Naive B cell (primary cell): ENCODE data around the gene SNED1. TPM values are rescaled to one million over a fixed set of nuclear protein-coding genes. Genes with fewer than 3 reads are reported as not detected.
A peak's percentile ranks its signal among the peaks of the same experiment; 100 is the strongest.

Source experiments
- ATAC-seq, 2 donors: fragments of 150-1000 bp; cut with Tn5 transposase; 2 replicates each; pipeline ENCODE4 v1.10.0; 2021; ENCODE audit warnings: low read depth in 2 of 2, mild to moderate bottlenecking in 2 of 2, moderate library complexity in 2 of 2
- DNase-seq: peaks from one replicate; pipeline ENCODE4 v3.0.0; 2022
- H3K27ac Mint-ChIP-seq, 6 donors: one replicate each; pipeline ENCODE4 v1.8.0; 2020 to 2022; ENCODE audit warnings: mild to moderate bottlenecking in 6 of 6, mixed read lengths in 6 of 6, moderate library complexity in 5 of 6, inconsistent platforms in 2 of 6
- H3K27me3 Mint-ChIP-seq, 3 donors: one replicate each; pipeline ENCODE4 v1.8.0; 2021 to 2022; ENCODE audit warnings: mixed read lengths in 3 of 3, mild to moderate bottlenecking in 1 of 3
- H3K36me3 Mint-ChIP-seq, 2 donors: one replicate each; pipeline ENCODE4 v1.8.0; 2020 to 2022; ENCODE audit warnings: mixed read lengths in 2 of 2, inconsistent platforms in 1 of 2, mild to moderate bottlenecking in 1 of 2
- H3K4me1 Mint-ChIP-seq, 3 donors: one replicate each; pipeline ENCODE4 v1.8.0; 2020 to 2022; ENCODE audit warnings: mixed read lengths in 3 of 3, inconsistent platforms in 1 of 3, mild to moderate bottlenecking in 1 of 3, moderate library complexity in 1 of 3
- H3K4me3 Mint-ChIP-seq, 8 donors: one replicate each; pipeline ENCODE4 v1.8.0; 2020 to 2022; ENCODE audit warnings: mild to moderate bottlenecking in 8 of 8, mixed read lengths in 8 of 8, moderate library complexity in 8 of 8, inconsistent platforms in 2 of 8
- H3K9me3 Mint-ChIP-seq, 7 donors: one replicate each; pipeline ENCODE4 v1.8.0; 2020 to 2022; ENCODE audit warnings: mixed read lengths in 7 of 7, mild to moderate bottlenecking in 5 of 7, inconsistent platforms in 2 of 7, moderate library complexity in 1 of 7
- polyA plus RNA-seq, 6 donors: library from polyadenylated mRNA; unstranded; fragments of 300-500 nt; fragmentation: Illumina TruSeq; gene quantifications; one replicate each; pipeline ENCODE4 v1.2.3, GENCODE V29; 2021; ENCODE audit warnings: low read depth in 6 of 6

Gene SNED1
- polyA plus RNA-seq, 6 donors from 2014 or later = 0.75 to 3.2 (median 1.3) TPM

- ATAC-seq (no peak), DNase-seq (no peak)
- no peaks in the 10 kb centered on the region for H3K9me3 Mint-ChIP-seq
- no peaks in the 10 kb centered on the region for H3K36me3 Mint-ChIP-seq
- H3K27ac Mint-ChIP-seq = no peak overlapping the region
- H3K27me3 Mint-ChIP-seq = peaks cover 7 to 35% (median 11%) of the 10 kb centered on the region in 3 donors
- H3K4me3 Mint-ChIP-seq = no peak overlapping the region
- H3K4me1 Mint-ChIP-seq = peaks cover 0 to 4% (median 0%) of the 10 kb centered on the region in 3 donors
Observed at GRCh38 chr2:240956935-240957655, 41.3 kb upstream of the SNED1 start.

DNA sequence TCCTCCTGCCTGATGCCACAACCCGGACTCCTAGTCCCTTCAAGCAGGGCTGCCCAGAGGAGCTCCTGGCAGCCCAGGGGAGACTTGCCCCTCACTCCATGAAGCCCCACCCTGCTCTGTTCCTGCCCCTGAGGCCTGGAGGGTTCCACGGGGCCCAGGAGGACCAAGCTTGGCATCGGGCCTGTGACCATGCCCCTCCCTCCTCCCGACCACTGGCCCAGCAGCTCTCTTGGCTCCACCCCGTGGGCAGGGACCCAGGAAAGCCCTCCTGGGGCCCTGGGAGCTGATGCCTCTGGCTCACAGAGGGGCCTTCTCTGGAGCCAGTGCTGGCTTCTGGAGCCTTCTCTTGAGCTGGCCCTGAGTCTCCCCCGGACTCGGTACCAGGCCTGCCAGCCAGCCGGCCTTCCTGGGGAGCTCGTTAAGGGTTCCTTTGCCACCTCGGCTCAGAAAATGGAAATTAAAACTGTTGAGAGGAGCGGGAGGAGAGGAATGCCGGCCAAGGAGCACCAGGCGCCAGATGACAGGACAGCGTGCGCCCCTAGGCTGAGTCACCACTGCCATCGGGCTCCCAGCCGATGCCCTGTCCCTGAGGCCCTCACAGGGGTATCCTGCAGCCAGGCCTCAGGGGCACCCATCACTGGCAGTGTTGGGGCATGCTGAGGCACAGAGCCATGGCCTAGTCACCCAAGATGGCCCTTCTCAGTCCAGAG is 40.6 kb upstream of the SNED1 start:
- ATAC-seq (no peak), DNase-seq (no peak)
- no peaks in the 10 kb centered on the region for H3K9me3 Mint-ChIP-seq
- H3K27me3 Mint-ChIP-seq = peaks cover 7 to 35% (median 11%) of the 10 kb centered on the region in 3 donors
- H3K36me3 Mint-ChIP-seq = no peaks in the 10 kb centered on the region
- H3K27ac Mint-ChIP-seq = no peak overlapping the region
- H3K4me1 Mint-ChIP-seq = peaks cover 0 to 4% (median 0%) of the 10 kb centered on the region in 3 donors
- H3K4me3 Mint-ChIP-seq = no peak overlapping the region

GRCh38 chr2:240958366-240959213 is 39.8 kb upstream of the SNED1 start:
- H3K4me1 Mint-ChIP-seq = peaks cover 0 to 4% (median 0%) of the 10 kb centered on the region in 3 donors
- H3K36me3 Mint-ChIP-seq = no peaks in the 10 kb centered on the region
- ATAC-seq (no peak), DNase-seq (no peak)
- no peaks in the 10 kb centered on the region for H3K9me3 Mint-ChIP-seq
- no peak overlapping the region for H3K27ac Mint-ChIP-seq
- H3K4me3 Mint-ChIP-seq = no peak overlapping the region
- H3K27me3 Mint-ChIP-seq = peaks cover 7 to 35% (median 11%) of the 10 kb centered on the region in 3 donors

DNA sequence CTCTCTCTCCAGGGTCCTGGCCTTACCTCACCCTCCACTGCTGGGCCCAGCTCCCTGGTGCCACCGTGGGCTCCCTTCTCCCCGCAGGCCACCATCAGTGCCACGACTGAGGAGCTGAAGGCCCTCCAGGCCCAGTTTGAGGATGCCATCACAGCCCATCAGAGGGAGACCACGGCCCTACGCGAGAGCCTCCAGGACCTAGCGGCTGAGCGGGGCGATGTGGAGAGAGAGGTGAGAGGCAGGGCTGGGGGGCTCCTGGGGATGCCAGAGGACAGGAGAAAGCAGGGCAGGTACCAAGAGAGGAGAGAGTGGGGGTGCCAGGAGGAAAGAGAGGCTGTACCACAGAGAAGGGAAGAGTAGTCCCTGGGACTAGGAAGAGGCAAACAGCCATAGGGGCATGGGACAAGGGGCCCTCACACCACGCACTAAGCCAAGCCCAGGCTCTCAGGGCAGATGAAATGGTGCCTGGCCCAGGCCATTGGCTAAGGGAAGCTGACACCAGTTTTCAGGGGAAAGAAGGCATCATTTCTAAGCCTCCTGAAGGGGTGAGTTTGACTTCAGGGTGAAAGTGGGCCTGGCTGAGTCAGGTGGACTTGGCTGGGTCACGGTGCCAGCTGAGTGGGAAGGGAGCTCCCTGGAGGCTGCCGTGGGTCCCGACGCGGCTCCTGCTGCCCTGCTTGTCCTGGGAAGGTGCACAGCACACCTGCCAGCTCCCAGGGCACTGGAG is 39.0 kb upstream of the SNED1 start:
- peaks cover 7 to 32% (median 8%) of the 10 kb centered on the region in 3 donors for H3K27me3 Mint-ChIP-seq
- H3K27ac Mint-ChIP-seq = peak overlapping the region in 2 of 6 donors; percentile 29 to 52
- ATAC-seq = no peak
- H3K4me1 Mint-ChIP-seq = peaks cover 0 to 4% (median 0%) of the 10 kb centered on the region in 3 donors
- no peaks in the 10 kb centered on the region for H3K36me3 Mint-ChIP-seq
- H3K4me3 Mint-ChIP-seq = no peak overlapping the region
- DNase-seq = no peak
- no peaks in the 10 kb centered on the region for H3K9me3 Mint-ChIP-seq

GRCh38 chr2:240959941-240960308 is 38.5 kb upstream of the SNED1 start:
- peaks cover 5 to 30% (median 7%) of the 10 kb centered on the region in 3 donors for H3K27me3 Mint-ChIP-seq
- H3K27ac Mint-ChIP-seq = peak overlapping the region in 1 of 6 donors; percentile 63
- ATAC-seq (no peak), DNase-seq (no peak)
- peaks cover 0 to 4% (median 0%) of the 10 kb centered on the region in 3 donors for H3K4me1 Mint-ChIP-seq
- H3K4me3 Mint-ChIP-seq = no peak overlapping the region
- no peaks in the 10 kb centered on the region for H3K36me3 Mint-ChIP-seq
- no peaks in the 10 kb centered on the region for H3K9me3 Mint-ChIP-seq

GRCh38 chr2:240960309-240960970 is 38.0 kb upstream of the SNED1 start:
- Mint-ChIP-seq H3K4me3 (no peak overlapping the region), H3K27ac (peak overlapping the region in 1 of 6 donors; percentile 63), H3K9me3 (no peaks in the 10 kb centered on the region), H3K4me1 (peaks cover 0 to 4% (median 0%) of the 10 kb centered on the region in 3 donors), H3K27me3 (peaks cover 0 to 28% (median 7%) of the 10 kb centered on the region in 3 donors), H3K36me3 (no peaks in the 10 kb centered on the region)
- ATAC-seq = no peak
- no peak for DNase-seq

DNA sequence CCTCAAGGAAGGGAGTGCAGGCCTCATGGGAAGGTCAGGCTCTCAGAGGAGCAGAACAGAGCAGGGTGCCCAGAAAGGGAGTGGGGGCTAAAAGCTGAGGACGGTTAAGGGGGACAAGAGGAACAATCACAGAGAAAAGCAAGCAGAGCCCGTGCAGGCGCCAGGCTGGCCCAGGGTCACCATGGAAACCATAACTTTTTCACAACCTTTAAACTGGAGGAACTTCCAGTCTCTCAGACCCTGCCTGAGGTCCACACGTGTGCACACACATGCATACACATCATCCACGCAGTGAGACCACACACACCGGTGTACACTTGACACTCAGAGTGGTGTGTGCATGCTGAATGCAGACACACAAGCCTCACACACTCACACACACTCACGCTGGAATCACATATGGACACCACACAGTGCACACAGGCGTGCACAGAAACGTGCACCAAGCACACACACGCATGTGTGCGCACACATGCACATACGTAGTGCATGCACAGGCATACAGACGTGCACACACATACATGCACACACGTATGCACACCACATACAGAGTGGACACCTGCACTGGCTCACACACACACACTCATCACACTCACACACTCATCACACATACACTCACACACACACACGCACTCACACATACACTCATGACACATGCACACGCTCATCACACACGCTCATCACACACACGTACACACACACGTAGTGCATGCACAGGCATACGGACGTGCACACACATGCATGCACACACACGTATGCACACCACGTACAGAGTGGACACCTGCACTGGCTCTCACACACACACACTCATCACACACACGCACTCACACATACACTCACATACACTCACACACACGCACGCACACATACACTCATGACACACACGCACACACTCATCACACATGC is 37.2 kb upstream of the SNED1 start:
- no peak overlapping the region for H3K4me3 Mint-ChIP-seq
- H3K36me3 Mint-ChIP-seq = no peaks in the 10 kb centered on the region
- ATAC-seq (no peak), DNase-seq (no peak)
- peaks cover 0 to 26% (median 7%) of the 10 kb centered on the region in 3 donors for H3K27me3 Mint-ChIP-seq
- no peak overlapping the region for H3K27ac Mint-ChIP-seq
- H3K9me3 Mint-ChIP-seq = no peaks in the 10 kb centered on the region
- peaks cover 0 to 4% (median 0%) of the 10 kb centered on the region in 3 donors for H3K4me1 Mint-ChIP-seq

GRCh38 chr2:240961910-240962299 is 36.5 kb upstream of the SNED1 start:
- no peaks in the 10 kb centered on the region for H3K9me3 Mint-ChIP-seq

GRCh38 chr2:240962300-240963064 is 35.9 kb upstream of the SNED1 start:
- H3K27me3 Mint-ChIP-seq = peaks cover 0 to 19% (median 0%) of the 10 kb centered on the region in 3 donors
- H3K36me3 Mint-ChIP-seq = no peaks in the 10 kb centered on the region
- H3K4me1 Mint-ChIP-seq = peaks cover 0 to 4% (median 0%) of the 10 kb centered on the region in 3 donors
- H3K9me3 Mint-ChIP-seq = no peaks in the 10 kb centered on the region
- DNase-seq = no peak
- no peak overlapping the region for H3K27ac Mint-ChIP-seq
- H3K4me3 Mint-ChIP-seq = no peak overlapping the region
- no peak for ATAC-seq

More at GRCh38 chr2:240961910-240962299, 36.5 kb upstream of the SNED1 start:
- peaks cover 0 to 4% (median 0%) of the 10 kb centered on the region in 3 donors for H3K4me1 Mint-ChIP-seq
- no peaks in the 10 kb centered on the region for H3K36me3 Mint-ChIP-seq
- H3K4me3 Mint-ChIP-seq = no peak overlapping the region
- no peak overlapping the region for H3K27ac Mint-ChIP-seq
- DNase-seq = no peak
- H3K27me3 Mint-ChIP-seq = peaks cover 0 to 19% (median 3%) of the 10 kb centered on the region in 3 donors
- ATAC-seq = no peak

DNA sequence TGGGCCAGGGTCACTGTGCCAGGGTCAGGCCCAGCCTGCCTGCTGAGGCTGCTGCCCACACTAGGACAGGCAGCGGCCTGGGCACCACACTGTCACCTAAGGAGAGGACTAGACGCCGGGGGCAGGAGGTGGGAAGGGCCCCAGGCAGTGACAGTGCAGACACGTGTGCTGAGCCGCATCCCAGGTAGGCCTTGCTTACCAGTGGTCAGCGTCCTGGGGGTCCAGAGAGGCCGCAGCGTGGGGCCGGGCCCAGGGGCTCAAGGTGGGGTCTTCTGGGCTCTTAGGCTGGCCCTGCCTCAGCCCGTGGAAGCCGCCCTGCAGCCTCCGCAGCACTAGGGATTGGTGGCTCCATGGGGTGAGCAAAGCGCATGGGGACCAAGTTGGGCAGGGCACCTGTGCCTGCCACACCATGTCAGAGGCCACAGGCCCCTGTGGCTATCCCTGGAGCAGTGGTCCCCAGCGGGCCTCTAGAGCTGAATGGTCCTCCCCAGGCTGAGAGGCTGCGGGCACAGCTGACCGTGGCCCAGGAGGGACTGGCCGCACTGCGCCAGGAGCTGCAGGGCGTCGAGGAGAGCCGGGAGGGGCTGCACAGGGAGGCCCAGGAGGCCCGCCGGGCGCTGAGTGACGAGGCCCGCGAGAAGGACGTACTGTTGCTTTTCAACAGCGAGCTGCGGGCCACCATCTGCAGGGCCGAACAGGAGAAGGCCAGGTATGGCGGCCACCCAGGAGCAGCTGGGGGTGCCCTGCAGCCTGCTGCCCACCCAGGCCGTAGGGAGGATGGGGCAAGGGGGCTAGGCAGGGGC is 35.2 kb upstream of the SNED1 start:
- no peak for ATAC-seq
- Mint-ChIP-seq H3K27me3 (peaks cover 0 to 19% (median 0%) of the 10 kb centered on the region in 3 donors), H3K27ac (no peak overlapping the region), H3K4me3 (no peak overlapping the region), H3K36me3 (no peaks in the 10 kb centered on the region), H3K4me1 (peaks cover 0 to 4% (median 0%) of the 10 kb centered on the region in 3 donors), H3K9me3 (no peaks in the 10 kb centered on the region)
- no peak for DNase-seq
